Measurements from ENCODE around the gene MAN2B1.
"Not testable (repeated sequence)": the region's sequence is repeated elsewhere in the genome, so short reads cannot be mapped to it uniquely, and the experiment has no call there.

The MAN2B1 gene

DNA sequence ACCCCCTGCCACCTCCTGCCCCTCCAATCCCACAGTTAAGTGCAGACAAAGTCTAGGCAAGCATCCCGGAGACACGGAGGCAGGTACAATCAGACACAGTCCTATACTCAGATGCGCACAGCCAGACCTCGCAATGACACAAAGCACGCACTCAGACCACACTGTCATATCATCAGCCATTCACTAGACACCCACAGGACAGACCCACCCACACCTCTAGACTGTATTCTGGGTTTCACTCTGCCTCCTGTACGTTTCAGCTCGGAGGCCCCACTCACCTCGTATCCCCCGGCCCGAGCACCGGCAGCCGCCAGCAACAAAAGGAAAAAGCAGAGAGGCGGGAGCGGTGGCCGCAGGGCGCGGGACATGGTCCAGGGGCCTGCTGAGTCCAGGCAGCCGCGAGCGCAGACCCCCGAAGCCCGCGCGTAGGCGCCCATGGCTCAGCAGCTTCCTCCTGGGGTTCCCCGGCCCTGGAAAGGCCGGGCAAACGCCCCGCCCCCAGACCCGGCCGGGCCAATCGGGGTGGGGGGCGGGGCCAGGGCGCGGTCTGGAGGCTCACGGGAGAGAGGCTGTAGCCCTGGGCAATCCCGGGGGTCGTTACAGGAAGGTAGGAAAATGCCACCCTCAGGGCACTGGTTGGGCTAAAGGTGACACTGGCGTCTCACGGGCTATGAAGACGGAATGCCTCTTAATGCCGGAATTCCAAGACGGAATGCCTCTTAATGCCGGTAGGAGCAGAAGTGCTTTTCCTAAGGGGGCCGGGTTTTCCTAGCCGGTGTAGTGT, at the start of gene MAN2B1, which contains the start of gene WDR83:
Gene MAN2B1, minus strand, starts transcription at position 478 of the 784 bp plus-strand sequence. Its CDS starts 41 bp downstream, at position 437.
Gene WDR83, plus strand, starts transcription at position 543 of the 784 bp plus-strand sequence. CDS start 2,984 bp downstream, outside the sequence.
- peak; percentile 84 for DNase-seq

GRCh38 chr19:12715929-12716328, 49.4 kb upstream of the MAN2B1 start:
- DNase-seq, result no peak

DNA sequence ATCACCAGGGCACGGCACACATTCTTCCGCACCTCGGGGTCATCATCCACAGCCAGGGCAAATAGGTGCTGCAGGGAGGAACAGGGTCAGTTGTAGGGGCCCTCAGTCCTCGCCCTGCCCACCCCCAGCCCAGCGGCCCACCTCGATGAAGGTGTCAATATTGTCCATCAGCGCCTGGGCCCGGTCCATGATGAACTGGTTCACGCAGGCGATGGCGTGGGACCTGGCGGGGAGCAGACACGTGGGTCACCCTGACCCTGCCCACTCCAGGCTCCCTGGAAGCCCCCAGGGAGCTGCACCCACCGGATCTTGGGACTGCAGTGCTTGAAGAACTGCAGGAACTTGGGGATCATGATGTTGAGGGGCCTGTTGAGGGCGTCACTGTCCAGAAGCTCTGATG, 48.6 kb upstream of the MAN2B1 start:
- DNase-seq, result no peak

DNA sequence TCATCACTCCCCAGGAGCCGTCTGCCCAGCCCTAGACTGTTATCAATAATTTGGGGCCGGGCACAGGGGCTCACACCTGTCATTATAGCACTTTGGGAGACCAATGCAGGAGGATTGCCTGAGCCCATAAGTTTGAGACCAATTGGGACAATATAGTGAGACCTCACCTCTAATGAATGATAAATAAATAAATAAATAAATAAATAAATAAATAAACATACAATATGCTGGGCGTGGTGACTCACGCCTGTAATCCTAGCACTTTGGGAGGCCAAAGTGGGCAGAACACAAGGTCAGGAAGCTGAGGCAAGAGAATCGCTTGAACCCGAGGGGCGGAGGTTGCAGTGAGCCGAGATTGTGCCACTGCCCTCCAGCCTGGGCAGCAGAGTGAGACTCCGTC, 46.8 kb upstream of the MAN2B1 start:
- not testable (repeated sequence) for DNase-seq

DNA sequence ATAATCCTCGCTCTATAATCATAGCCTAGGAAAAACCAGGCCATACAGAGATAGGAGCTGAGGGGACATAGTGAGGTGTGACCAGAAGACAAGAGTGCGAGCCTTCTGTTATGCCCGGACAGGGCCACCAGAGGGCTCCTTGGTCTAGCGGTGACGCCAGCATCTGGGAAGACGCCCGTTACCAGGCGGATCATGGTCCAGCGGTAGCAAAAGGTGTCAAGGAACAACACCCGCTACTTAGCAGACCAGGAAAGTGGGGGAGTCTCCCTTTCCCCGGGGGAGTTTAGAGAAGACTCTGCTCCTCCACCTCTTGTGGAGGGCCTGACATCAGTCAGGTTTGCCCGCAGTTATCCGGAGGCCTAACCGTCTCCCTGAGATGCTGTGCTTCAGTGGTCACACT, 45.5 kb upstream of the MAN2B1 start:
- peak; percentile 47 for DNase-seq

DNA sequence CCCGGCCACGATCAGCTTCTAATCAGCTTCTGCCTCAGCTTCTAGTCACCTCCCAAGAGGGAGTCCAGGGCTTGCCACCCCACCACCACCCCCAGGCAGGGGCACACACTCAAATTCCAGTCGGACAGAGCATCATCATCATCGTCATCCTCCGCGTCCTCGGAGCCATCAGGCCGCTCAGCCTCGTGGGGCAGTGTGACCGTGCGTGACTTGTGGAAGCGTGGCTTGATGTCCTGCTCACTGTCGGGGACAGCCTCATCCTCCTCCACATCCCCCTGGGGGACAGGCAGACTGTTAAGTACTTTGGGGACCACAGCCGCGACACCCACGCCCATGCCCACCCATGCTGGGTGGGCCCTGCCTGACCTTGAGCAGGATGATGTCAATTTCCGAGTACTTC, 44.6 kb upstream of the MAN2B1 start:
- no peak for DNase-seq

DNA sequence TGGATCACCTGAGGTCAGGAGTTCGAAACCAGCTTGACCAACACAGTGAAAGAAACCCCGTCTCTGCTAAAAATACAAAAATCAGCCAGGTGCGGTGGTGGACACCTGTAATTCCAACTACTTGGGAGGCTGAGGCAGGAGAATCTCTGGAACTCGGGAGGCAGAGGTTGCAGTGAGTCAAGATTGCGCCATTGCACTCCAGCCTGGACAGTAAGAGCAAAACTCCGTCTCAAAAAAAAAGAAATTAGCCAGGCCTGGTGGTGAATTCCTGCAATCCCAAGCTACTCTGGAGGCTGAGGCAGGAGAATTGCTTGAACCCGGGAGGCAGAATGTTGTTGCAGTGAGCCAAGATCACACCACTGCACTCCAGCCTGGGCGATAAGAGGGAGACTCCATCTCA, 42.1 kb upstream of the MAN2B1 start:
- no peak for DNase-seq

GRCh38 chr19:12706332-12706718, 39.8 kb upstream of the MAN2B1 start:
- no peak for DNase-seq

DNA sequence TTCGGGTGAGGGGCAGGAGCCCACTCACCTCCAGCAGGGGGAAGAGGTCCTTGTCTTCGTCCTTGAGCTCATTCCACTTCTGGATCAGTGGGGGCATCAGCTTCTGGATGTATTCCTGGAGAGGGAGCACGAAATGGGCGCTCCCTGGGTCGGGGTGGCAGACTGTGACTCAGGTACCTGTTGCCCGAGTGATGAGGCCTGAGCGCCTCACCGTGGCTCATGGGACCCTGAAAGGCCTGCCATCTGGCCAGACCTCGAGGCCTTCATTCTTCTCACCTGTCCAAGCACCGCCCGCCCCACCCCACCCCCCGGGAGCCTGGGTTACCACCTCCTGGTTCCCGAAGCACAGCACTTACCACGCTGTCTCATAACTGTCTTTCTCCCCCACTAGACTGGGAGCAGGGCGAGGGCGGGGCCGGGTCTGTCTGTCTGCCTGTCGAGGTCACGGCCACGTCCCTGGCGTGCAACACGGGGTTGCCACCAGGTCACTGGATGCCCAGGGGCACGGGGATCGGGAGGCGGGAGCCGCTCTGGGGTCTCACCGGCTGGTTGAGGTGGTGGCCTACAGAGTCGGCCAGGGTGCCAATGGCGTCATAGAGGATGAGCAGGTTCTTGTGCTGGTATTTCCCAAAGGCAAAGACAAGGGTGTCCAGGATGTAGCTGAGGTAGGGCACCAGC, 39.3 kb upstream of the MAN2B1 start:
- DNase-seq, result no peak

DNA sequence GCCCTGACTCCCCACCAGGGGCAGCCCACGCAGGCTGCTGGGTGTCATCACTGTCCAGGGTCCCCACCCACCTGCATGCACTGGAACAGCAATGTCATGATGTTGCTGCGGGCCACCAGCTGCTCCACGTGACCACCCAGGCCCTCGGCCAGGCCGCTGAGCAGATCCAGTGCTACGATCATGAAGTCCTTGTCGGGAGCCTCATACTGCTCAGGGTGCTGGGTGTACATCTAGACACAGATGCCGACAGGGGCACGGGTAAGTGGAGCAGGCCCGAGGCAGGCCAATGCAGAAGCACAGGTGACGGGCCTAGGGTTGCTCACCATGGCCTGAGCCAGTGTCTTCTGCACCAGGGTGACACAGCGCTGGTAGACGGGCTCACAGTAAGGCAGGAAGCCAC, 38.6 kb upstream of the MAN2B1 start:
- no peak for DNase-seq

- no peak for DNase-seq
These were observed 36.5 kb upstream of the MAN2B1 start for GRCh38 chr19:12703046-12703445.

DNA sequence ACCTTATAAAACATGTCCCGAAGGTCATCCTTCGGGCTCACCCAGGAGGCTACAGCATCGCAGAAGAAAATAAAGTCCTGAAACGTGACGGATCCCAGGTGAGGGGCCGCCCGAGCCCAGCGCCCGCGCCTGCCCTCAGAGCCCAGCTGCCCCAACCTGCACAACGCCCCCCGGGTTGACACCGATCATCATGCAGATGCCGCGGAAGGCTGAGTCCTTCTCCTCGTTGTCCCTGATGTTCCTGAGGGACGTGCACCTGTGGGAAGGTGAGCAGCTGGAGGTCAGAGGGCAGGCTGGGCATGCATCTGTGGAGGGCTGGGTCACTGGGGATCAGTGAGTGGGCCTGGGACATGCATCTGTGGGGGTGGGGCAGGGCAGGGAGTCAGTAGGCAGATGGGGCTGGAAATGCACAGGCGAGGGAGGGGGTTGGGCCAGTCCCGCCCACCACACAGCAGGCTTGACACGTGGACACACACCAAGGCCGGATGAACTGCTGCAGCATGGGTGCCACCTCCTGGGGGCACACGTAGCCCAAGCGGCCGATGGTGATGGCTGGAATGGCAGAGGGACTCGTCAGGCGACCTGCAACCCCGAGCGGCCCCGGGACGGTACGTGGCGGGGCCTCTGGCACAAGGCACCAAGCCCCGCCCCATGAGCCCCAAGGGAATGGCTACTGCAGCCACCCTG, 35.2 kb upstream of the MAN2B1 start:
- DNase-seq, result no peak

DNA sequence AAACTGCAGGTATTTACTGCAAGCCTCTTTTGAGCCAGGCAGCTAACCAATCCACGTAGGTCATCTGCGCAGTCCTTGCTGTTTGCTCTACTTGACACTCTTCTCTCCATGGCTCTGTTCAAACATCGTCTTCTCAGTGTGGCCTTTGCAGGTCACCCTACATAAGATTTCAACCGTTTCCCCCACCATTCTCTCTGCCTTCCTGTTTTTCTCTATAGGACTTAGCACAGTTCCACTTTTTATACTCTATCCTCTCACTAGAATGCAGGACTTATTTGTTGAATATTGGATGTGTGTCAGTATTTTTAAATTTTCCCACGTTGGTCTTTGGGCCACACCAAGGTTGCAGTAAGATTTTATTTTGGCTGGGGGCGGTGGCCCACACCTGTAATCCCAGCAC, 31.6 kb upstream of the MAN2B1 start:
- DNase-seq, result no peak

DNA sequence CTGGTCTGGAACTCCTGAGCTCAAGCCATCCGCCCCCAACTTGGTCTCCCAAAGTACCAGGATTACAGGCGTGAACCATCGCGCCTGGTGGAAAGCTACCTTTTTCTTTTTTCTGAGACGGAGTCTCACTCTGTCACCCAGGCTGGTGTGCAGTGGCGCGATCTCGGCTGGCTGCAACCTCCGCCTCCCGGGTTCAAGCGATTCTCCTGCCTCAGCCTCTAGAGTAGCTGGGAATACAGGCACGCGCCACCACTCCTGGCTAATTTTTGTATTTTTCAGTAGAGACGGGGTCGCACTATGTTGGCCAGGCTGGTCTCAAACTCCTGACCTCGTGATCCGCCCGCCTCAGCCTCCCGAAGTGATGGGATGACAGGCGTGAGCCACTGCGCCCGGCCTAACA, 30.9 kb upstream of the MAN2B1 start:
- DNase-seq, result not testable (repeated sequence)

DNA sequence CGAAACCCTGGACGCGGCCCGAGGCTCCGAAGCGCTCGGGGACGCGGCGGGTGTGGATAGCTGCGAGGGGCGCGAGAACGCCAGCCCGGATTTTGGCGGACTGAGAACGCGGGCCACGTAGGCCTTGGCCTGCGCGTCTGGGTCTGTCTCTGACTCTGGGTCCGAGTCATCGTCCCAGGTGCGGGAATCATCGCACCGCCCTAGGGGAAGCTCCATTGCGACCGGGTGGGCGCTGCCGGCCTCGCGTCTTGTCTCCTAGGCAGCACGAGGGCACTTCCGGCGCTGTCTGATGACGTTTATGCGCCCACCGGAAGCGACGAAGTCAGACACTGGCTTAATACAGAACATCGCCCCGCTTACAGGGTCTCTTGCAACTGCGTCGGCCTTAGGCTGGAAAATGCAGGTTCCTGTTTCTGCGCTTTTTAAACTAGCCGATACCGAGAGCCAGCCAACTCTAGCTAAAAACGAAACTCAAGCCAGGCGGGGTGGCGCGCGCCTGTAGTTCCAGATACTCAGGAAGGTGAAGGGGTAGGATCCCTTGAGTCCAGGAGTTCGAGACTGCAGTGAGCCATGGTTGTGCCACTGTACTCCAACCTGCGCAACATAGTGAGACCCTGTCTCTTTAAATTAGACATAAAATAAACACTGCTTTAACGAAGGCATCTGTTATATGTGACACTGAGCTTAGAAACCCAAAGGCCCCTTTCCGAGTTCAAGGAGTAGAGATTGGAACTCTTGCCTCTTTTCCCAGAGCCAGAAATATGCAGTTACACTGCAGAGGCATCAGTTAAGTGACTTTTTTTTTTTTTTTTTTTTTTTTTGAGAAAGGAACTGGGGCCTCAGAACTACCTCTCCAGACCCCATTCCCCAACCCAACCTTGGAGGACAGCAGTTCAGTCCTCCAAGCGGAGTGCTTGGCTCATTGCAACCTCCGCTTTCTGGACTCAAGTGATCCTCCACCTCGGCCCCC, 30.1 kb upstream of the MAN2B1 start, which contains the start of gene FBXW9:
Gene FBXW9, minus strand, starts transcription at position 266 of the 970 bp plus-strand sequence. Its CDS starts 50 bp downstream, at position 216.
- DNase-seq, result peak; percentile 96

DNA sequence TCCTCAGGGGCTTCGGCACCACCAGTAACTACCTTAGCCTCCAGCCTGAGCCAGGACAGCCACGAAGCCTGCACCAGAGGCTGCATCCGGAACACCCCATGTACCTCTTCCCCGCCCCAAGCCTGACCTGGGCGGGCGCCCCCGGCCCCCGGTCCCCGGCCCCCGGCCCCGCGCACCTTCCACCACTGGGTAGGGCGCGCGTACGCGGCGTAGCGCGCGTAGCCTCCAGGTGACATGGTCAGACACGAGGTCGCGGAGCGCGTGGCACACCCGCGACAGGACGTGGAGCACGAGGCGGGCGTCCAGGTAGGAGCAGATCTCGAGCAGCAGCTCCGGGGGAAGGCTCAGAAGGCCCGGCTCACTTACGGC, 29.4 kb upstream of the MAN2B1 start:
- no peak for DNase-seq

- DNase-seq, result no peak
These were observed 29.0 kb upstream of the MAN2B1 start for GRCh38 chr19:12695514-12695913.

- no peak for DNase-seq
These were observed 28.6 kb upstream of the MAN2B1 start for GRCh38 chr19:12695096-12695495.

GRCh38 chr19:12694641-12695040, 28.1 kb upstream of the MAN2B1 start:
- DNase-seq, result no peak

- DNase-seq, result no peak
These were observed 26.4 kb upstream of the MAN2B1 start for GRCh38 chr19:12692960-12693359.

DNA sequence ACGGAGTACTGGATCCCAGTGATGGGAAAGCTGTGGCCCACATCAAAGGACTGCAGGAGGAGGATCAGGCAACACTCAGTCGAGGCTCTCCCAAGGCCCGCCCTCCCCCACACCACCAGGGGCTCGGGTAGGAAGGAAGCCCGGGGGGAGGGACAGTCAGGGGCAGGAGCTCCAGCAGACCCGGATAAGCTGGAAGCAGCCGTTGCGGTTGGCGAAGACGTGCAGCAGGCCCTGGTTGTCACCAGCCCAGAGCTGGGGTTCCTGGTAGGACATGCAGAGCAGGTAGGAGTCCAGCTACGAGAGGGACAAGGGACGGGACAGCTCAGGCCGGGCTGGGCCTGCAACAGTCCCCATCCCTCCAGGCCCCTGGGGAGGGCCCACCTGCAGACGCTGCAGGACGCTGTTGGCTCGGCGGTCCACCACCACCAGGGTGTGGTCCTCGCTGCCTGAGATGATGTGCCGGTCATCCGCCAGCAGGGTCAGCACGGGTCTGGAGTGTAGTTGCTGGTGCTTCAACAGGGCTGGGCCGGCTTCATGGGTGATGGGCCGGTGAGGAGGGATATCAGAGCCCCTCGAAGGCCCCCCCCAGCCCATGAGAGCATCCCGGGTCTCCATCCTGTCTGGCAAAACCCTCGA, 23.2 kb upstream of the MAN2B1 start:
- DNase-seq, result no peak

DNA sequence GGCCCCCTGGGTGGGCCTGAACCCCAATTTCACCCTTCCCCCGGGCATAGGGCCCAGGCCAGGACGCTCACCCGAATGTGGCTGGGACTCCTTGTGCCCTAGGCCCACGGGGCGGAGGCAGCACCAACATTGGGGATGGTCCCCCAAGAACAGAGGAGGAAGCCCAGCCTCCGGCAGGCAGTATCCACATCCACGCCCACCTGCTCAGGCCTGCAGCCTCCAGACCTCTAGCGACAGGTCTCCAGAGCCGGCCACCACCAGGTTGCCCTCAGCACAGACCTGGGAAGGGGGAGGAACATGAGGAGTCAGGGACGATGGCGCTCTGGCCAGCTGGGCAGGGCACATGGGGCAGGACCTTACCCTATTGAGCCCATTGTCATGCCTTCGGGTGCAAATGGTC, 22.5 kb upstream of the MAN2B1 start:
- DNase-seq, result no peak
